Neuron (in vitro differentiated cells): ENCODE data around the gene RNF212B.
A peak's percentile ranks its signal among the peaks of the same experiment; 100 is the strongest.
"Not testable (repeated sequence)": the region's sequence is repeated elsewhere in the genome, so short reads cannot be mapped to it uniquely, and the experiment has no call there.

ENCODE experiments used
- H2AFZ ChIP-seq: one replicate; pipeline ENCODE4 v1.6.1; 2013; ENCODE audit warnings: low read depth, mild to moderate bottlenecking, inconsistent platforms, low read length, moderate library complexity
- H3K27me3 ChIP-seq: one replicate; pipeline ENCODE4 v1.6.1; 2013; ENCODE audit warnings: low read length; ENCODE audit not compliant: insufficient read depth
- H3K36me3 ChIP-seq: one replicate; pipeline ENCODE4 v1.6.1; 2013; ENCODE audit warnings: low read length; ENCODE audit not compliant: insufficient read depth
- H3K4me1 ChIP-seq: one replicate; pipeline ENCODE4 v1.6.1; 2013; ENCODE audit warnings: low read length; ENCODE audit not compliant: insufficient read depth
- H3K4me3 ChIP-seq: 2 replicates; pipeline ENCODE4 v1.5.1; 2013; ENCODE audit warnings: mild to moderate bottlenecking, low read length, moderate library complexity
- H3K9me3 ChIP-seq: one replicate; pipeline ENCODE4 v1.6.1; 2013; ENCODE audit warnings: low read length

RNF212B gene

DNA sequence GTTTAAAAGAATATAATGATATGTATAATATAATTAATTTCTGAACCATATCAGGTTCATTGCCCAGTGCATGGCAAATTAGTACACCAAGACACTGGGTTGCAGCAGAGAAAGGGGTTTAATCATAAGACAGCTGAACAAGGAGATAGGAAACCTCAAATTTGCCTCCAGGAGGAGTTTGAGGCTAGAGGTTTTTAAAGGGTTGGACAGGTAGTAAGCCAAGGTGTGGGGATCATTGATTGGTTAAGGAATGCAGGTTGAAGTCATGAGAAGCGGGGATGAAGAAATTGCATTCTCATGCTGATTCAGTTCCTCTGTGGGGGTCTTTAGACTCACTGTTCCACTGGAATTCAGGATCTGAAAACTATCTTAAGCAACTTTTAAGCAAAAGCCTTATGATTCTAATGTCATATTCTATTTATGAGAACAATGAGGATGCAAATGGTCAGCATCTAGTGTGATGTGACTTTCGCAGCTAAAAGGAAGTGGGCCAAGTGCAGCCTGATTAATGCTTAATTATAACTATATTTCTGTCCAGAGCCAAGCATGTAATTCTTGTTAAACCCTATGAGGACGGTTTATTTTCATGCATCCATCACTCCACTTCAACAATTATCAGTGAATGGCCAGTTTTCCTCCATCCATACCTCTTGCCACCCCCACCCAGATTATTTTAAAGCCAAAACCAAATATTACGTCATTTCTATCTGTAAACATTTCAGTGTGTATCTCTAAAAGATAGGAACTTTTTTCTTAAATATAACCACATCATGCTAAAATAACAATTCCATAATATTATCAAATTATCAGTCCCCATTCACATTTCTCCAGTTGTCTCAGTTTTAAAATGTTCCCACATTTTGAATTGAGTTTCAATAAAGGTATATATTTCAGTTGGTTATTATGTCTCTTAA is 14.9 kb downstream of the RNF212B start:
- Histone ChIP-seq H3K4me1 (peaks cover 2% of the 10 kb centered on the region), H3K27me3 (no peaks in the 10 kb centered on the region), H3K4me3 (no peak overlapping the region), H2AFZ (no peak overlapping the region), H3K9me3 (no peaks in the 10 kb centered on the region), H3K36me3 (no peaks in the 10 kb centered on the region)

GRCh38 chr14:23258256-23258655 is 20.5 kb downstream of the RNF212B start:
- no peaks in the 10 kb centered on the region for H3K9me3 ChIP-seq
- no peaks in the 10 kb centered on the region for H3K27me3 ChIP-seq
- no peak overlapping the region for H2AFZ ChIP-seq
- no peaks in the 10 kb centered on the region for H3K4me1 ChIP-seq
- no peak overlapping the region for H3K4me3 ChIP-seq
- H3K36me3 ChIP-seq: no peaks in the 10 kb centered on the region

DNA sequence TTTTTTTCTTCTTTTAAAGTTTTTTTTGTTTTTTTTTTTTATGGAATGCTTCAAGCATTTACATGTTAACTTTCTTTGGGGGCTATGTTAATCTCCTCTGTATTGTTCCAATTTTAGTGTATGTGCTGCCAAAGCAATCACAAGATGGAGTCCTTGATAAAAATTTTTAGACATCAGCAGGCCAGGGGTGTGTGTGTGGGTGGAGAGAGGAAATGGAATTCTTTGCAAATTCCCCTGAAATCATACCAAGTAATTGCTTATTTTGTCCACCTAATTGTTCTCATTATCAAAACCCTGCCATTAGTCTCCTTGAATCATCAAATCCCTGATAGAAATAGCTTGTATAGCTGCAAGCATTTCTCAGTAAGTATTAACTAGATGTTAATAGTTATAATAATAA is 21.7 kb downstream of the RNF212B start:
- Histone ChIP-seq H3K4me1 (no peaks in the 10 kb centered on the region), H3K9me3 (no peaks in the 10 kb centered on the region), H3K4me3 (no peak overlapping the region), H3K36me3 (no peaks in the 10 kb centered on the region), H2AFZ (no peak overlapping the region), H3K27me3 (no peaks in the 10 kb centered on the region)

DNA sequence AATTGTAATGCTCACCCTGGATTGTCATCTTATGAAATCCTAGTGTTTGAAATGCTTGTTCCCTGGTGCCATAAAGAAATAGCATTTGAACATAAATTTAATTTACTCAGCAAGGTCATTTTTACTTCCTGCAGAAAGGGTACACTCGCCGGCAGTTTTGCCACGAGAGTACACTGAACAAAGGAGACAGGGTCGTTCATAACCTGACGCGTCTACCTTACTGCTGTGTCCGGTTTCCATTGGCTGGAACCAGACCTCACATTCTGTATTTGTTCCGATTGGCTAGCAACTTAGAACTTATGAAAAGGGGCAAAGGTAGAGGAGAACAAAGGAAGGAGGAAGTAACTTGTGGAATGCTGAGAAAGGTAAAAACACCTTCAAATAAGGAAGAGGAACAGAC is 23.1 kb downstream of the RNF212B start:
- not testable (repeated sequence) for H3K4me1 ChIP-seq, H3K9me3 ChIP-seq, H3K4me3 ChIP-seq, H3K27me3 ChIP-seq, H2AFZ ChIP-seq, H3K36me3 ChIP-seq

- no peaks in the 10 kb centered on the region for H3K4me1 ChIP-seq
- no peaks in the 10 kb centered on the region for H3K9me3 ChIP-seq
- H3K27me3 ChIP-seq: no peaks in the 10 kb centered on the region
- no peak overlapping the region for H3K4me3 ChIP-seq
- H2AFZ ChIP-seq: no peak overlapping the region
- H3K36me3 ChIP-seq: no peaks in the 10 kb centered on the region
Measured at GRCh38 chr14:23269193-23269592, 31.5 kb downstream of the RNF212B start.

GRCh38 chr14:23275412-23275811 is 37.7 kb downstream of the RNF212B start:
- Histone ChIP-seq H2AFZ (no peak overlapping the region), H3K27me3 (no peaks in the 10 kb centered on the region), H3K9me3 (no peaks in the 10 kb centered on the region), H3K36me3 (peaks cover 18% of the 10 kb centered on the region), H3K4me3 (no peak overlapping the region), H3K4me1 (peaks cover 7% of the 10 kb centered on the region)

DNA sequence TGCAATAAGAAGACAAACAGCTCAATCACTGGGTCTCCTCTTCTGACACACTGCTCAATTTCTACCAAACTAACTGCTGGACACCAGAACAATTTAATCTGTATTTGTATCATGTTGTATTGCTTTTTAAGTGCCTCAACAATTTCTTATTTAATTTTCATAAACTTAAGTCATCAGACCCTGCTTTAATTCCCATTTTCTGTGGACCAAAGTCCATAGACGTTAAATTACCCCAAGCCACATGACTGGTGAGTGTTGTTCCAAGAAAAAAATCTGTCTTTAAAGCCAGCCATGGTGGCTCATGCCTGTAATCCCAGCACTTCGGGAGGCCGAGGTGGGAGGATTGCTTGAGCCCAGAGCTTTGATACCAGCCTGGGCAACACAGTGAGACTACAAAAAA is 39.5 kb downstream of the RNF212B start:
- Histone ChIP-seq H3K4me3 (no peak overlapping the region), H3K4me1 (peaks cover 10% of the 10 kb centered on the region), H2AFZ (no peak overlapping the region), H3K9me3 (no peaks in the 10 kb centered on the region), H3K27me3 (no peaks in the 10 kb centered on the region), H3K36me3 (peaks cover 20% of the 10 kb centered on the region)

DNA sequence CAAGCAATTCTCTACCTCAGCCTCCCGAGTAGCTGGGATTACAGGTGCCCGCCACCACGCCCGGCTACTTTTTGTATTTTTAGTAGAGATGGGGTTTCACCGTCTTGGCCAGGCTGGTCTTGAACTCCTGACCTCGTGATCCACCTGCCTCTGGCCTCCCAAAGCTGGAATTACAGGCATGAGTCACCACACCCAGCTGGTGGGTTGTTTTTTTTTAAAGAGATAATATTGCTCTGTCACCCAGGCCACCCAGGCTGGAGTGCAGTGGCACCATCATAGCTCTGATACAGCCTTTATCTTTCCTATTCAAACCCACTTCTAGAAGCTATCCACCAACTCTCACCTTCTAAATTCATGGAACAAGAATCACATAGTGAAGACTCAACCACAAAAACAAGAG is 40.2 kb downstream of the RNF212B start:
- H3K4me1 ChIP-seq, H3K9me3 ChIP-seq, H2AFZ ChIP-seq, H3K4me3 ChIP-seq, H3K27me3 ChIP-seq: not testable (repeated sequence)
- peaks cover 20% of the 10 kb centered on the region for H3K36me3 ChIP-seq

- Histone ChIP-seq H3K9me3 (no peaks in the 10 kb centered on the region), H3K4me1 (peaks cover 18% of the 10 kb centered on the region), H3K36me3 (peaks cover 14% of the 10 kb centered on the region), H3K27me3 (no peaks in the 10 kb centered on the region), H3K4me3 (no peak overlapping the region), H2AFZ (no peak overlapping the region)
Measured at GRCh38 chr14:23281247-23281646, 43.5 kb downstream of the RNF212B start.

DNA sequence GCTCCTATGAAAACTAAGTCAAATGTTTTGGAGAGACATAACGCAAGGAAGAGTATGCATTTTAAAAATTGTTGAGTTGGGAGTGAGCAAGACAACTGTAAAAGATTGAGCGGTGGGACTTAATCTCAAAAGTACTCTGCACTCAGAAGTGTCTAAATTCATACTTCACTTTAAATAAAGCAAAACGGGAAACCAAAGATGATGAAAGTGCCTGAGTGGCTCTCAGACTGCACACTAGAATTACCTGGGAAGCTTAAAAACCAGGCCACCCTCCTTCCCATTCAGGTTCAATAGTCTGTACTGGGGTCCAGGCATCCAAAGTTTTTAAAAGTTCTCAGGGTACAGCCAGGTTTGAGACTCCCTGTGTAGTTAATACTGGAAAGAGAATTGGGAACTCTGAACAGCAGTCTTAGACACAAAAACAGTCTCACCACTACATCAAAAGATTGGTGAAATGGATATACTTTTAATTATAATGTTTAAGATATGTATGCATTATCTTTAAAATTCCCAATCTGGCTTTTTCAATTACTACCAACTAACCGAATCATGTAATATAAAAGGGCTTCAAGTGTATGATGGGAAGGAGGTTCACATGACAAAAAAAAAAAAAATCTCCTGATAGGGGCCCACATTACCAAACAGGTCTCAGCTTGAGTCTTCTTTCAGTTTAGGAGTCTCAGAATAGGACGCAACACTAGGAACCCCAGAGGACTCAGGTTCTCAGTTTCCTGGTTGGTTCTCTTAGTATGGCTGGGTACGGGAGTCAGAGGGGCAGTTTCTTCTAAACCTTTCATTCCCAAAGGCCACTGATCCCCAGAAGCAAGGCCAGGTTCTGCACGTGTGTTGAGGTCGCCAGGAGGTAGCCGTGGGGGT is 47.2 kb downstream of the RNF212B start:
- Histone ChIP-seq H3K36me3 (peaks cover 3% of the 10 kb centered on the region), H3K27me3 (no peaks in the 10 kb centered on the region), H2AFZ (no peak overlapping the region), H3K9me3 (no peaks in the 10 kb centered on the region), H3K4me3 (peak overlapping the region; percentile 80), H3K4me1 (peaks cover 21% of the 10 kb centered on the region)

- Histone ChIP-seq H3K9me3 (no peaks in the 10 kb centered on the region), H3K4me1 (peaks cover 15% of the 10 kb centered on the region), H2AFZ (peak overlapping the region; percentile 72), H3K27me3 (no peaks in the 10 kb centered on the region), H3K4me3 (peak overlapping the region; percentile 80), H3K36me3 (peaks cover 3% of the 10 kb centered on the region)
Measured at GRCh38 chr14:23285530-23286019, 47.8 kb downstream of the RNF212B start.

GRCh38 chr14:23286020-23286901 is 48.5 kb downstream of the RNF212B start, which contains the start of gene HOMEZ:
TSS of gene HOMEZ (minus strand) at chr14:23286132. CDS start at chr14:23285952, 180 bp downstream.
- Histone ChIP-seq H3K36me3 (peaks cover 2% of the 10 kb centered on the region), H3K4me3 (peak within 1 kb of the TSS; percentile 80), H2AFZ (peak within 1 kb of the TSS; percentile 72), H3K4me1 (peaks cover 13% of the 10 kb centered on the region), H3K27me3 (no peaks in the 10 kb centered on the region), H3K9me3 (no peaks in the 10 kb centered on the region)
